ENCODE results near the gene RTN4R.
"Not testable (repeated sequence)": the region's sequence is repeated elsewhere in the genome, so short reads cannot be mapped to it uniquely, and the experiment has no call there.

RTN4R gene

GRCh38 chr22:20305894-20306645 is 38.0 kb upstream of the RTN4R start:
- no peak for DNase-seq (ENCODE audit: low spot score)

- not testable (repeated sequence) for DNase-seq (ENCODE audit: low spot score)
Observed at GRCh38 chr22:20305230-20305893, 37.2 kb upstream of the RTN4R start.

- no peak for DNase-seq (ENCODE audit: low spot score)
Observed at GRCh38 chr22:20304646-20305045, 36.5 kb upstream of the RTN4R start.

- DNase-seq (ENCODE audit: low spot score): not testable (repeated sequence)
Observed at GRCh38 chr22:20303229-20303534, 35.1 kb upstream of the RTN4R start.

GRCh38 chr22:20302438-20303228 is 34.5 kb upstream of the RTN4R start:
- no peak for DNase-seq (ENCODE audit: low spot score)

- peak; percentile 25 for DNase-seq (ENCODE audit: low spot score)
Observed at GRCh38 chr22:20299746-20300136, 31.6 kb upstream of the RTN4R start.

- DNase-seq (ENCODE audit: low spot score): peak; percentile 65
Observed at GRCh38 chr22:20298803-20299745, 31.0 kb upstream of the RTN4R start.

GRCh38 chr22:20298110-20298802 is 30.1 kb upstream of the RTN4R start:
- DNase-seq (ENCODE audit: low spot score): no peak

- no peak for DNase-seq (ENCODE audit: low spot score)
Observed at GRCh38 chr22:20297414-20298109, 29.4 kb upstream of the RTN4R start.

- DNase-seq (ENCODE audit: low spot score): no peak
Observed at GRCh38 chr22:20296598-20296997, 28.5 kb upstream of the RTN4R start.

- DNase-seq (ENCODE audit: low spot score): no peak
Observed at GRCh38 chr22:20295262-20296064, 27.3 kb upstream of the RTN4R start.

GRCh38 chr22:20292673-20293232 is 24.6 kb upstream of the RTN4R start:
- DNase-seq (ENCODE audit: low spot score): peak; percentile 6

- DNase-seq (ENCODE audit: low spot score): no peak
Observed at GRCh38 chr22:20292108-20292507, 24.0 kb upstream of the RTN4R start.

GRCh38 chr22:20291604-20292063 is 23.5 kb upstream of the RTN4R start:
- no peak for DNase-seq (ENCODE audit: low spot score)

- DNase-seq (ENCODE audit: low spot score): no peak
Observed at GRCh38 chr22:20291249-20291586, 23.1 kb upstream of the RTN4R start.

GRCh38 chr22:20290578-20291248 is 22.6 kb upstream of the RTN4R start:
- no peak for DNase-seq (ENCODE audit: low spot score)

GRCh38 chr22:20290045-20290392 is 21.9 kb upstream of the RTN4R start:
- DNase-seq (ENCODE audit: low spot score): no peak

- DNase-seq (ENCODE audit: low spot score): not testable (repeated sequence)
Observed at GRCh38 chr22:20289182-20290044, 21.3 kb upstream of the RTN4R start.

Measured in kidney tubule cell (primary cell).